SU-DHL-6 (cell line): Measurements from ENCODE around the gene RPS6KC1.
"Not testable (repeated sequence)": the region's sequence is repeated elsewhere in the genome, so short reads cannot be mapped to it uniquely, and the experiment has no call there.

Experiments
- H2AFZ ChIP-seq: fragments of 200-600 bp; sonication (generic); 2 replicates; pipeline ENCODE4 v1.6.1; 2014; ENCODE audit warnings: low read depth, mild to moderate bottlenecking, moderate library complexity, mixed read lengths, antibody characterized with exemption, low read length; ENCODE audit not compliant: severe bottlenecking
- H3F3A ChIP-seq: fragments of 200-600 bp; shearing (Covaris generic); 2 replicates; pipeline ENCODE4 v1.6.0; 2016; ENCODE audit warnings: antibody characterized with exemption, mild to moderate bottlenecking; ENCODE audit not compliant: insufficient read depth
- H3K27ac ChIP-seq: fragments of 200-600 bp; sonication (generic); 2 replicates; pipeline ENCODE4 v1.5.1; 2016; ENCODE audit warnings: low read depth, mild to moderate bottlenecking, low read length, moderate library complexity, mixed read lengths
- H3K27me3 ChIP-seq: fragments of 200-600 bp; sonication (generic), shearing (Covaris generic); 2 replicates; pipeline ENCODE4 v1.6.0; 2014; ENCODE audit warnings: mild to moderate bottlenecking, low read length
- H3K36me3 ChIP-seq: fragments of 200-600 bp; sonication (generic); 2 replicates; pipeline ENCODE4 v1.6.1; 2014; ENCODE audit warnings: mild to moderate bottlenecking, low read length, mixed read lengths
- H3K4me2 ChIP-seq: fragments of 300-600, 200-600 bp; shearing (Covaris generic), sonication (generic); 2 replicates; pipeline ENCODE4 v1.6.0; 2014; ENCODE audit warnings: low read length, low read depth, mild to moderate bottlenecking; ENCODE audit not compliant: poor library complexity, severe bottlenecking
- H3K4me3 ChIP-seq: fragments of 200-600 bp; sonication (generic); 2 replicates; pipeline ENCODE4 v1.5.1; 2014; ENCODE audit warnings: antibody characterized with exemption, low read length, mild to moderate bottlenecking, mixed read lengths; ENCODE audit not compliant: insufficient read depth, poor library complexity, severe bottlenecking
- H3K79me2 ChIP-seq: fragments of 200-600 bp; sonication (generic); 2 replicates; pipeline ENCODE4 v1.6.1; 2014; ENCODE audit warnings: mild to moderate bottlenecking, low read length, moderate library complexity; ENCODE audit not compliant: insufficient read depth
- H3K9ac ChIP-seq: fragments of 200-600 bp; sonication (generic); 2 replicates; pipeline ENCODE4 v1.7.0; 2014; ENCODE audit warnings: mild to moderate bottlenecking, low read length
- H3K9me2 ChIP-seq: fragments of 200-600 bp; sonication (generic); replicated peaks from 2 replicates; pipeline ENCODE4 v1.6.1; 2014; ENCODE audit warnings: low read length; ENCODE audit not compliant: insufficient read depth
- H3K9me3 ChIP-seq: fragments of 200-600 bp; sonication (generic); 2 replicates; pipeline ENCODE4 v1.6.1; 2014; ENCODE audit warnings: low read length, mixed read lengths; ENCODE audit not compliant: insufficient read depth
- H4K20me1 ChIP-seq: fragments of 200-600 bp; sonication (generic); 2 replicates; pipeline ENCODE4 v1.6.1; 2014; ENCODE audit warnings: low read depth, mild to moderate bottlenecking, antibody characterized with exemption, low read length, moderate library complexity, mixed read lengths
- EZH2phosphoT487 ChIP-seq: fragments of 200-600 bp; sonication (generic), shearing (Covaris generic); conservative IDR thresholded peaks from 2 replicates; pipeline ENCODE4 v1.6.1; 2018; ENCODE audit warnings: mild to moderate bottlenecking, antibody characterized with exemption, low read length, moderate library complexity, mixed read lengths
- TF ChIP-seq, protein P1 (sequence below): fragments of 200-600 bp; sonication (generic); IDR thresholded peaks from one replicate; pipeline ENCODE4 v1.5.1; 2017; ENCODE audit warnings: antibody characterized with exemption, mild to moderate bottlenecking, low read length, moderate library complexity; ENCODE audit not compliant: insufficient read depth, poor library complexity, severe bottlenecking

The RPS6KC1 gene

DNA sequence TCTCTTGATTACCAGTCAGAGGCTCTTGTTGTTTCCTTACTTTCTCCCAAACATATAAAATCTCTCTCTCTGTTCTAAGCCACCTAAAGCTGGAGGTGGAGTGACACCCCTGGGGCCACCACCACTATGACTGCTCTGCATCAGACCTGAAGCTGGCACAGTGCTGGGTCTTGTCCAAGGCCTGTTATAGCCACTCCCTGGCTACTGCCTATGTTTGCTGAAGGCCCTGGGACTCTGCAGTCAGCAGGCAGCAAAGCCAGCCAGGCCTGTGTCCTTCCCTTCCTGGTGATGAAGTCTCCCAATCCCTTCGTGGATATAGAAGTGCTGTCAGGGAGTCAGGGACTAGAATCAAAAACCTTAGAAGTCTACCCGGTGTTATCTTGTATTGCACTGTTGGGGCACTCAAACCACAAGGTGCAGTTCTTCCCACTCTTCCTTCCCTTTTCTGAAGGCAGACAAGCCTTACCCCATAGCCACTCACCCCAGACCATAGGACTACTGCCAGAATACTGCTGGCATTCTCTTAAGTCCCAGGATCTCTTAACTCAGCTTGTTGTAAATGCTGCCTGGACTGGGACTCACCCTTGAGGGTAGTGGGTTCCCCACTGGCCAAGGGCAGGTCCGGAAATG, 103.1 kb downstream of the RPS6KC1 start:
- no peak overlapping the region for H3K27ac ChIP-seq
- H3K79me2 ChIP-seq: no peaks in the 10 kb centered on the region
- H2AFZ ChIP-seq: no peak overlapping the region
- H3K9me3 ChIP-seq: 0 out of 2 replicates have a peak, but pooled peaks cover 4% of the 10 kb centered on the region
- no peak for TF ChIP-seq EZH2phosphoT487
- TF ChIP-seq, protein P1, sequence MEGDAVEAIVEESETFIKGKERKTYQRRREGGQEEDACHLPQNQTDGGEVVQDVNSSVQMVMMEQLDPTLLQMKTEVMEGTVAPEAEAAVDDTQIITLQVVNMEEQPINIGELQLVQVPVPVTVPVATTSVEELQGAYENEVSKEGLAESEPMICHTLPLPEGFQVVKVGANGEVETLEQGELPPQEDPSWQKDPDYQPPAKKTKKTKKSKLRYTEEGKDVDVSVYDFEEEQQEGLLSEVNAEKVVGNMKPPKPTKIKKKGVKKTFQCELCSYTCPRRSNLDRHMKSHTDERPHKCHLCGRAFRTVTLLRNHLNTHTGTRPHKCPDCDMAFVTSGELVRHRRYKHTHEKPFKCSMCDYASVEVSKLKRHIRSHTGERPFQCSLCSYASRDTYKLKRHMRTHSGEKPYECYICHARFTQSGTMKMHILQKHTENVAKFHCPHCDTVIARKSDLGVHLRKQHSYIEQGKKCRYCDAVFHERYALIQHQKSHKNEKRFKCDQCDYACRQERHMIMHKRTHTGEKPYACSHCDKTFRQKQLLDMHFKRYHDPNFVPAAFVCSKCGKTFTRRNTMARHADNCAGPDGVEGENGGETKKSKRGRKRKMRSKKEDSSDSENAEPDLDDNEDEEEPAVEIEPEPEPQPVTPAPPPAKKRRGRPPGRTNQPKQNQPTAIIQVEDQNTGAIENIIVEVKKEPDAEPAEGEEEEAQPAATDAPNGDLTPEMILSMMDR: no peak
- H3K9ac ChIP-seq: no peak overlapping the region
- no peaks in the 10 kb centered on the region for H3K27me3 ChIP-seq
- no peaks in the 10 kb centered on the region for H3K9me2 ChIP-seq
- H4K20me1 ChIP-seq: no peaks in the 10 kb centered on the region
- H3F3A ChIP-seq: no peaks in the 10 kb centered on the region
- H3K4me2 ChIP-seq: no peak overlapping the region
- H3K36me3 ChIP-seq: 0 out of 2 replicates have a peak, but pooled peaks cover 2% of the 10 kb centered on the region
- H3K4me3 ChIP-seq: no peak overlapping the region

DNA sequence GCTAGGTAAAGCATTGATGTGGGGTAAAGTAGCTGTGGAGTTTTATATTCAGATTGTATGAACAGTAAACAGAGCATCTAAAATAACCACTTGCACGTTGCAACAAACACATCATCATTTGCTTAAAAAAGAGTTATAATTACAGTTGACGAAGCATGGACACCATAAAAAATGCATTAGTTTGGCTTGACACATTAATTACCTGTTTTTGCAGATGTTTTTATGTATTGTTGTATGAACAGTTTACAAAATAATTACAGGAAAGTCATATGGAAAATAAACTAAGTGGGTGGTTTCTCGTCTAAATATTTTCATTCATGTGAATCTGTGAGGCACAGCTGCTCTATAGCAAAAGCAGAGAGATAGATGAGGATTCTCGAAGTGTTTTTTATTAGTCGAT, 108.3 kb downstream of the RPS6KC1 start:
- TF ChIP-seq EZH2phosphoT487: no peak
- TF ChIP-seq, protein P1: no peak
- 0 out of 2 replicates have a peak, but pooled peaks cover 7% of the 10 kb centered on the region for H3F3A ChIP-seq
- H3K27me3 ChIP-seq: no peaks in the 10 kb centered on the region
- no peaks in the 10 kb centered on the region for H4K20me1 ChIP-seq
- no peak overlapping the region for H3K27ac ChIP-seq
- H3K4me2 ChIP-seq: no peak overlapping the region
- H3K4me3 ChIP-seq: no peak overlapping the region
- H3K9me3 ChIP-seq: no peaks in the 10 kb centered on the region
- no peaks in the 10 kb centered on the region for H3K79me2 ChIP-seq
- no peaks in the 10 kb centered on the region for H3K9me2 ChIP-seq
- no peak overlapping the region for H2AFZ ChIP-seq
- no peak overlapping the region for H3K9ac ChIP-seq
- 0 out of 2 replicates have a peak, but pooled peaks cover 5% of the 10 kb centered on the region for H3K36me3 ChIP-seq

DNA sequence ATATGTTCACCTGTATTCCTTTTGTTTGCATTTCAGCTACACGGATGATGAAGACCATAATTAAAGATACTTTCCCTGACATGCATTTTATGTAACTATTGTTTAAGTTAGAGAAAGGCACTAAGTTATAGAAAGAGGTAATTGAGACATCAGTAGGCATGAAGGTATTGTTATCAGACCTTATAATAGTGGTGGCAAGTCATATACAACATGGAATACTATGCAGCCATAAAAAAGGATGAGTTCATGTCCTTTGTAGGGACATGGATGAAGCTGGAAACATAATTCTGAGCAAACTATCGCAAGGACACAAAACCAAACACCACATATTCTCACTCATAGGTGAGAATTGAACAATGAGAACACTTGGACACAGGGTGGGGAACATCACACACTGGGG, 109.4 kb downstream of the RPS6KC1 start:
- not testable (repeated sequence) for H4K20me1 ChIP-seq, H3K27ac ChIP-seq, H3K9ac ChIP-seq, H3K79me2 ChIP-seq, H3K27me3 ChIP-seq, H3K9me2 ChIP-seq, H3F3A ChIP-seq, H2AFZ ChIP-seq, H3K9me3 ChIP-seq, H3K4me3 ChIP-seq, H3K36me3 ChIP-seq, H3K4me2 ChIP-seq

DNA sequence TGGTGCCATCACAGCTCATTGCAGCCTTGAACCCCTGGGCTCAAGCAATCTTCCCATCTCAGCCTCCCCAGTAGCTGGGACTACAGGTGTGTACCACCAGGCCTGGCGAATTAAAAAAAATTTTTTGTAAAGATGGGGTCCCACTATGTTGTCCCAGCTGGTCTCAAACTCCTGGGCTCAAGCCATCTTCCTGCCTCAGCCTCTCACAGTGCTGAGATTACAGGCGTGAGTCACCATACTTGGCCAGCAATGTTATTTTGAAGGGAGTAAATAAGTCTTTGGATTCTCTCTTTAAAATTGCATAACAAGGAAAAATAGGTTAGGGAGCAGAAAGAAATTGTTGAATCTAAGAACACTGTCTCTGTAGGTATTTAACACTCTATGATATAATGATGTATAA, 111.3 kb downstream of the RPS6KC1 start:
- Histone ChIP-seq H3K9ac (no peak overlapping the region), H3K79me2 (no peaks in the 10 kb centered on the region), H3K4me2 (no peak overlapping the region), H3K4me3 (no peak overlapping the region), H3F3A (0 out of 2 replicates have a peak, but pooled peaks cover 7% of the 10 kb centered on the region), H3K27me3 (no peaks in the 10 kb centered on the region), H2AFZ (no peak overlapping the region), H4K20me1 (no peaks in the 10 kb centered on the region), H3K36me3 (0 out of 2 replicates have a peak, but pooled peaks cover 5% of the 10 kb centered on the region), H3K9me2 (no peaks in the 10 kb centered on the region), H3K9me3 (no peaks in the 10 kb centered on the region), H3K27ac (no peak overlapping the region)
- TF ChIP-seq, protein P1: no peak
- TF ChIP-seq EZH2phosphoT487: no peak
